Panc1 (cell line): ENCODE data around the gene MSLN. TPM values are rescaled to one million over a fixed set of nuclear protein-coding genes. Genes with fewer than 3 reads are reported as not detected.

ENCODE experiments used
- ATAC-seq: fragments of 200-7000 bp; cut with Tn5 transposase; 2 replicates; pipeline ENCODE4 v1.9.1; 2020; ENCODE audit warnings: mild to moderate bottlenecking, moderate library complexity
- BruUV-seq: library from RNA; stranded (reverse); fragments of 400-500 nt; replicated peaks from 2 replicates; lab custom pipeline; 2021; lab: Mats Ljungman, UMichigan
- CTCF ChIA-PET: fragments of 300-600 bp; sonication (Branson Sonifier 250); formaldehyde crosslinking; loops from one replicate; lab custom pipeline; 2022; ENCODE audit warnings: antibody characterized with exemption; lab: Charles Lee
- POLR2A ChIA-PET: fragments of 300-600 bp; sonication (Branson Sonifier 250); formaldehyde crosslinking; loops from one replicate; lab custom pipeline; 2022; ENCODE audit warnings: antibody characterized with exemption; lab: Charles Lee
- DNase-seq: peaks from one replicate; pipeline ENCODE4 v3.0.0-alpha.2; 2010; ENCODE audit warnings: low read depth, low spot score
- H3K27ac ChIP-seq: 2 replicates; pipeline ENCODE4 v1.5.1; 2011; ENCODE audit warnings: mild to moderate bottlenecking, low read length, inconsistent platforms
- H3K27me3 ChIP-seq: fragments of 200-500 bp; sonication (Bioruptor generic); 2 replicates; pipeline ENCODE4 v1.6.0; 2014; ENCODE audit warnings: low read length, inconsistent platforms; ENCODE audit not compliant: control insufficient read depth, insufficient read depth
- H3K36me3 ChIP-seq: fragments of 200-500 bp; sonication (Bioruptor generic); 2 replicates; pipeline ENCODE4 v1.5.1; 2014; ENCODE audit warnings: inconsistent platforms, mild to moderate bottlenecking, low read length, moderate library complexity; ENCODE audit not compliant: control insufficient read depth, insufficient read depth
- H3K4me1 ChIP-seq: 2 replicates; pipeline ENCODE4 v1.5.1; 2011; ENCODE audit warnings: inconsistent platforms, mild to moderate bottlenecking, low read length, moderate library complexity; ENCODE audit not compliant: control insufficient read depth, insufficient read depth
- H3K4me3 ChIP-seq, 2 experiments: 2 replicates each; pipeline ENCODE4 v1.5.1; 2011 to 2012; ENCODE audit warnings: low read depth in 2 of 2, low read length in 2 of 2, mild to moderate bottlenecking in 2 of 2, inconsistent platforms in 1 of 2, moderate library complexity in 1 of 2
- H3K9me3 ChIP-seq: fragments of 200-500 bp; sonication (Bioruptor generic); 2 replicates; pipeline ENCODE4 v1.5.1; 2014; ENCODE audit warnings: low read depth, mild to moderate bottlenecking, inconsistent platforms, low read length, moderate library complexity; ENCODE audit not compliant: control insufficient read depth, insufficient read depth
- POLR2AphosphoS5 ChIP-seq: IDR thresholded peaks from 2 replicates; pipeline ENCODE4 v1.6.1; 2012; ENCODE audit warnings: mild to moderate bottlenecking, low read depth, low read length, moderate library complexity
- SIN3A ChIP-seq: IDR thresholded peaks from 2 replicates; pipeline ENCODE4 v1.6.1; 2012; ENCODE audit warnings: low read depth, mild to moderate bottlenecking, low read length, moderate library complexity, borderline replicate concordance; ENCODE audit not compliant: insufficient read depth
- TCF7L2 ChIP-seq: IDR thresholded peaks from 2 replicates; pipeline ENCODE4 v1.6.1; 2011; ENCODE audit warnings: mild to moderate bottlenecking, low read depth, low read length, inconsistent platforms
- in situ Hi-C: cut with HindIII; loops from 2 replicates; pipeline ENCODE4 v1.10.0; 2016; ENCODE audit warnings: low sequenced_read_pairs, low pct_unique_long_range_greater_than_20kb
- intact Hi-C: fragments of 100-400 bp; cut with micrococcal nuclease; formaldehyde crosslinking; loops from one replicate; pipeline ENCODE4 v1.10.0; 2022; ENCODE audit not compliant: unreplicated experiment
- total RNA-seq: library from RNA; stranded (reverse); gene quantifications from one replicate; pipeline ENCODE4 v1.2.1, GENCODE V29; 2021; ENCODE audit not compliant: unreplicated experiment
- TF ChIP-seq, protein P1 (sequence below): fragments of 450-650 bp; IDR thresholded peaks from 2 replicates; pipeline ENCODE4 v1.5.1; 2017; ENCODE audit warnings: mild to moderate bottlenecking
- TF ChIP-seq, protein P2 (sequence below), 2 experiments: IDR thresholded peaks; 2 replicates each; pipeline ENCODE4 v1.6.1; 2011 to 2012; ENCODE audit warnings: low read depth in 2 of 2, control low read depth in 1 of 2, low read length in 1 of 2, mild to moderate bottlenecking in 1 of 2, moderate library complexity in 1 of 2; ENCODE audit not compliant: insufficient read depth in 1 of 2

The MSLN gene
- total RNA-seq, 1 experiment from 2014 or later: 1.1 TPM

DNA sequence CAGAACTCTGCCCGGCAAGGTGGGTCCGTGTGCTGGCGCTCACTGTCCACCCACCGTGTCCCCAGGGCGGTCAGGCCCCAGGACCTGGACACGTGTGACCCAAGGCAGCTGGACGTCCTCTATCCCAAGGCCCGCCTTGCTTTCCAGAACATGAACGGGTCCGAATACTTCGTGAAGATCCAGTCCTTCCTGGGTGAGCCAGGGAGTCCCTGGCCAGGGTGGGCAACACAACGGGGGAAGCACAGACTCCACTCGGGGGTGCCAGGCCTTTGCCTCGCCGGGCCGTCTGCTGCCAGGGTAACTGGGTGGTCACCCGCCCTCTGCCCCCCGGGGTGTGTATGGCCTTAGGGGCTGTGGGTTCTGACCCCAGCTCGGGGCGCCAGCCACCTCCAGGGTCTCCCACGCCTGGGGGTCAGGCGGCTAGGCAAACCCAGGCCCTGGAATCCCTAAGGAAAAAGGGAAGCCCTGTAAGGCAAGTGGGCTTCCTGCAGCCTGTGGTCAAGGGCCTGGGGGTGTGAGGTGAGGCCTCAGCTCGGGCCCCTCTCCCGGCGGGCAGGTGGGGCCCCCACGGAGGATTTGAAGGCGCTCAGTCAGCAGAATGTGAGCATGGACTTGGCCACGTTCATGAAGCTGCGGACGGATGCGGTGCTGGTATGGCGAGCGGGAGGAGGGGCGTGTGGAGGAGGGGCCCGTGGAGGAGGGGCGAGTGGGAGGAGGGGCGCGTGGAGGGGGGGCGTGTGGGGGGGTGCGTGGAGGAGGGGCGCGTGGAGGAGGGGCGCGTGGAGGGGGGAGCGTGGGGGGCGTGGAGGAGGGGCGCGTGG is 6.5 kb downstream of the MSLN start:
- intact Hi-C loops (no loop called here), in situ Hi-C loops (no loop called here)
- Histone ChIP-seq H3K4me1 (peaks cover 7% of the 10 kb centered on the region), H3K9me3 (no peaks in the 10 kb centered on the region), H3K36me3 (no peaks in the 10 kb centered on the region), H3K27me3 (no peaks in the 10 kb centered on the region), H3K4me3 (no peak overlapping the region), H3K27ac (no peak overlapping the region)
- CTCF ChIA-PET: no interaction called here
- BruUV-seq: no TSS peak
- POLR2A ChIA-PET: no interaction called here
- no peak for DNase-seq
- TF ChIP-seq POLR2AphosphoS5 (no peak), TCF7L2 (no peak), SIN3A (no peak)
- TF ChIP-seq, protein P1, sequence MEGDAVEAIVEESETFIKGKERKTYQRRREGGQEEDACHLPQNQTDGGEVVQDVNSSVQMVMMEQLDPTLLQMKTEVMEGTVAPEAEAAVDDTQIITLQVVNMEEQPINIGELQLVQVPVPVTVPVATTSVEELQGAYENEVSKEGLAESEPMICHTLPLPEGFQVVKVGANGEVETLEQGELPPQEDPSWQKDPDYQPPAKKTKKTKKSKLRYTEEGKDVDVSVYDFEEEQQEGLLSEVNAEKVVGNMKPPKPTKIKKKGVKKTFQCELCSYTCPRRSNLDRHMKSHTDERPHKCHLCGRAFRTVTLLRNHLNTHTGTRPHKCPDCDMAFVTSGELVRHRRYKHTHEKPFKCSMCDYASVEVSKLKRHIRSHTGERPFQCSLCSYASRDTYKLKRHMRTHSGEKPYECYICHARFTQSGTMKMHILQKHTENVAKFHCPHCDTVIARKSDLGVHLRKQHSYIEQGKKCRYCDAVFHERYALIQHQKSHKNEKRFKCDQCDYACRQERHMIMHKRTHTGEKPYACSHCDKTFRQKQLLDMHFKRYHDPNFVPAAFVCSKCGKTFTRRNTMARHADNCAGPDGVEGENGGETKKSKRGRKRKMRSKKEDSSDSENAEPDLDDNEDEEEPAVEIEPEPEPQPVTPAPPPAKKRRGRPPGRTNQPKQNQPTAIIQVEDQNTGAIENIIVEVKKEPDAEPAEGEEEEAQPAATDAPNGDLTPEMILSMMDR: no peak
- TF ChIP-seq, protein P2, sequence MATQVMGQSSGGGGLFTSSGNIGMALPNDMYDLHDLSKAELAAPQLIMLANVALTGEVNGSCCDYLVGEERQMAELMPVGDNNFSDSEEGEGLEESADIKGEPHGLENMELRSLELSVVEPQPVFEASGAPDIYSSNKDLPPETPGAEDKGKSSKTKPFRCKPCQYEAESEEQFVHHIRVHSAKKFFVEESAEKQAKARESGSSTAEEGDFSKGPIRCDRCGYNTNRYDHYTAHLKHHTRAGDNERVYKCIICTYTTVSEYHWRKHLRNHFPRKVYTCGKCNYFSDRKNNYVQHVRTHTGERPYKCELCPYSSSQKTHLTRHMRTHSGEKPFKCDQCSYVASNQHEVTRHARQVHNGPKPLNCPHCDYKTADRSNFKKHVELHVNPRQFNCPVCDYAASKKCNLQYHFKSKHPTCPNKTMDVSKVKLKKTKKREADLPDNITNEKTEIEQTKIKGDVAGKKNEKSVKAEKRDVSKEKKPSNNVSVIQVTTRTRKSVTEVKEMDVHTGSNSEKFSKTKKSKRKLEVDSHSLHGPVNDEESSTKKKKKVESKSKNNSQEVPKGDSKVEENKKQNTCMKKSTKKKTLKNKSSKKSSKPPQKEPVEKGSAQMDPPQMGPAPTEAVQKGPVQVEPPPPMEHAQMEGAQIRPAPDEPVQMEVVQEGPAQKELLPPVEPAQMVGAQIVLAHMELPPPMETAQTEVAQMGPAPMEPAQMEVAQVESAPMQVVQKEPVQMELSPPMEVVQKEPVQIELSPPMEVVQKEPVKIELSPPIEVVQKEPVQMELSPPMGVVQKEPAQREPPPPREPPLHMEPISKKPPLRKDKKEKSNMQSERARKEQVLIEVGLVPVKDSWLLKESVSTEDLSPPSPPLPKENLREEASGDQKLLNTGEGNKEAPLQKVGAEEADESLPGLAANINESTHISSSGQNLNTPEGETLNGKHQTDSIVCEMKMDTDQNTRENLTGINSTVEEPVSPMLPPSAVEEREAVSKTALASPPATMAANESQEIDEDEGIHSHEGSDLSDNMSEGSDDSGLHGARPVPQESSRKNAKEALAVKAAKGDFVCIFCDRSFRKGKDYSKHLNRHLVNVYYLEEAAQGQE (IDR thresholded peaks at IDR 0.05; ENCODE audit: insufficient read depth in 1 of 2, low read depth in 2 of 2, low read length in 1 of 2): no peak
- ATAC-seq: no peak

DNA sequence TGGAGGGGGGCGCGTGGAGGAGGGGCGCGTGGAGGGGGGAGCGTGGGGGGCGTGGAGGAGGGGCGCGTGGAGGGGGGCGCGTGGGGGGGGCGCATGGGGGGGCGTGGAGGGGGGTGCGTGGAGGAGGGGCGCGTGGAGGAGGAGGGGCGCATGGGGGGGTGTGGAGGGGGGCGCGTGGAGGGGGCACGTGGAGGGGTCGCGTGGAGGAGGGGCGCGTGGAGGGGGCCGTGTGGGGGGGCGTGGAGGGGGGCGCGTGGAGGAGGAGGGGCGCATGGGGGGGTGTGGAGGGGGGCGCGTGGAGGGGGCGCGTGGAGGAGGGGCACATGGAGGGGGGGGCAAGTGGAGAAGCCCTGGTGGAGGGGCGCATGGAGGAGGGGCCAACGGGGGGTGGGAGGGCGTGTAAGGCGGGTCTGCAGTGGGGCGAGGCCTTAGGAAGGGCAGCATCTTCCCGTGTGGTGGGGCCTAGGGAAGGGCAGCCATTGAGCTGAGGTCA is 7.3 kb downstream of the MSLN start:
- DNase-seq (no peak), ATAC-seq (no peak)

More for the DNA sequence above, 7.3 kb downstream of the MSLN start:
- TF ChIP-seq, protein P2 (IDR thresholded peaks at IDR 0.05; ENCODE audit: insufficient read depth in 1 of 2, low read depth in 2 of 2, low read length in 1 of 2): no peak
- TF ChIP-seq SIN3A (no peak), TCF7L2 (no peak), POLR2AphosphoS5 (no peak)
- TF ChIP-seq, protein P1: no peak
- no TSS peak for BruUV-seq
- Histone ChIP-seq H3K27me3 (no peaks in the 10 kb centered on the region), H3K4me1 (peaks cover 4% of the 10 kb centered on the region), H3K9me3 (no peaks in the 10 kb centered on the region), H3K4me3 (no peak overlapping the region), H3K27ac (no peak overlapping the region), H3K36me3 (no peaks in the 10 kb centered on the region)
- in situ Hi-C loops (no loop called here), intact Hi-C loops (no loop called here)
- ChIA-PET CTCF (no interaction called here), POLR2A (no interaction called here)
